Stimulated activated CD8-positive, alpha-beta memory T cell treated with anti-CD3 and anti-CD28 coated beads, Interleukin-15, amount 100 ng/mL, for 48 hours (primary cell): Measurements from ENCODE around the gene FSD1.
A peak's percentile ranks its signal among the peaks of the same experiment; 100 is the strongest.

Experiments used
- DNase-seq, 2 donors: peaks; one replicate each; pipeline ENCODE4 v3.0.0-alpha.2; 2020; ENCODE audit warnings: low read depth in 2 of 2

The FSD1 gene

GRCh38 chr19:4319067-4319718 is 14.8 kb downstream of the FSD1 start:
- no peak for DNase-seq

- no peak for DNase-seq
These were observed 16.0 kb downstream of the FSD1 start for GRCh38 chr19:4320419-4320818.

GRCh38 chr19:4322942-4323665 is 18.7 kb downstream of the FSD1 start:
- no peak for DNase-seq

- no peak for DNase-seq
These were observed 19.3 kb downstream of the FSD1 start for GRCh38 chr19:4323692-4324091.

GRCh38 chr19:4324228-4324627 is 19.8 kb downstream of the FSD1 start:
- no peak for DNase-seq

GRCh38 chr19:4326215-4326836 is 21.9 kb downstream of the FSD1 start:
- DNase-seq = no peak

GRCh38 chr19:4326837-4327251 is 22.4 kb downstream of the FSD1 start:
- DNase-seq = no peak

- peak; percentile 57 to 82 for DNase-seq
These were observed 23.0 kb downstream of the FSD1 start for GRCh38 chr19:4327252-4327876.

GRCh38 chr19:4327877-4328242 is 23.5 kb downstream of the FSD1 start:
- DNase-seq = no peak

- DNase-seq = peak; percentile 91 to 97
These were observed 24.0 kb downstream of the FSD1 start for GRCh38 chr19:4328243-4328990.

- peak in 1 of 2 donors; percentile 47 for DNase-seq
These were observed 24.7 kb downstream of the FSD1 start for GRCh38 chr19:4328991-4329681.

- no peak for DNase-seq
These were observed 25.5 kb downstream of the FSD1 start for GRCh38 chr19:4329858-4330257.

GRCh38 chr19:4334929-4335570 is 30.7 kb downstream of the FSD1 start:
- no peak for DNase-seq

GRCh38 chr19:4337906-4338440 is 33.6 kb downstream of the FSD1 start:
- DNase-seq = no peak

- DNase-seq = no peak
These were observed 34.3 kb downstream of the FSD1 start, which contains the start of gene STAP2 for GRCh38 chr19:4338441-4339355. STAP2 (minus strand) TSS chr19:4338827; CDS start chr19:4338753, 74 bp downstream.

- no peak for DNase-seq
These were observed 37.9 kb downstream of the FSD1 start for GRCh38 chr19:4342314-4342614.

GRCh38 chr19:4342615-4343369 is 38.4 kb downstream of the FSD1 start:
- DNase-seq = peak; percentile 88 to 90
